Measurements from ENCODE around the gene RPP30. TPM values are rescaled to one million over a fixed set of nuclear protein-coding genes. Genes with fewer than 3 reads are reported as not detected.

Gene RPP30
- total RNA-seq, 1 donor from 2014 or later = 85.5 TPM

GRCh38 chr10:90917238-90917967 lies 45.6 kb downstream of the RPP30 start:
- Histone ChIP-seq H3K9me3 (ENCODE audit: low read depth) (no peaks in the 10 kb centered on the region), H2AFZ (replicated peaks) (no peak overlapping the region), H4K20me1 (ENCODE audit: low read depth) (no peaks in the 10 kb centered on the region), H3K27me3 (no peaks in the 10 kb centered on the region), H3K4me1 (peaks cover 12% of the 10 kb centered on the region), H3K9ac (no peak overlapping the region), H3K27ac (no peak overlapping the region), H3F3A (ENCODE audit: low read depth) (no peaks in the 10 kb centered on the region), H3K79me2 (ENCODE audit: low read depth) (no peaks in the 10 kb centered on the region), H3K36me3 (no peaks in the 10 kb centered on the region), H3K4me2 (no peak overlapping the region), H3K4me3 (no peak overlapping the region)
- Mint-ChIP-seq H3K36me3 (no peaks in the 10 kb centered on the region), H3K4me3 (no peak overlapping the region), H3K27ac (no peak overlapping the region), H3K4me1 (peaks cover 10% of the 10 kb centered on the region), H3K27me3 (ENCODE audit: insufficient read depth, low read depth) (no peaks in the 10 kb centered on the region), H3K9me3 (no peaks in the 10 kb centered on the region)
- TF ChIP-seq CTCF (IDR thresholded peaks at IDR 0.05) = no peak
- TF ChIP-seq EZH2 (IDR thresholded peaks at IDR 0.05) = no peak
- no peak for TF ChIP-seq EZH2phosphoT487 (IDR thresholded peaks at IDR 0.05)
- no peak for DNase-seq (ENCODE audit: low spot score)

GRCh38 chr10:90917968-90918318 lies 46.2 kb downstream of the RPP30 start:
- no peaks in the 10 kb centered on the region for H3K36me3 Mint-ChIP-seq
- Histone ChIP-seq H3K79me2 (ENCODE audit: low read depth) (no peaks in the 10 kb centered on the region), H3K36me3 (no peaks in the 10 kb centered on the region), H3K27ac (no peak overlapping the region), H2AFZ (replicated peaks) (no peak overlapping the region), H3F3A (ENCODE audit: low read depth) (peaks cover 4% of the 10 kb centered on the region), H3K9ac (no peak overlapping the region), H3K4me1 (peaks cover 14% of the 10 kb centered on the region), H4K20me1 (ENCODE audit: low read depth) (no peaks in the 10 kb centered on the region), H3K4me3 (no peak overlapping the region), H3K27me3 (no peaks in the 10 kb centered on the region), H3K4me2 (no peak overlapping the region), H3K9me3 (ENCODE audit: low read depth) (no peaks in the 10 kb centered on the region)
- no peak overlapping the region for H3K4me3 Mint-ChIP-seq
- no peaks in the 10 kb centered on the region for H3K27me3 Mint-ChIP-seq (ENCODE audit: insufficient read depth, low read depth)
- H3K4me1 Mint-ChIP-seq = peaks cover 9% of the 10 kb centered on the region
- TF ChIP-seq EZH2phosphoT487 (IDR thresholded peaks at IDR 0.05) (no peak), EZH2 (IDR thresholded peaks at IDR 0.05) (no peak), CTCF (IDR thresholded peaks at IDR 0.05) (no peak)
- no peak overlapping the region for H3K27ac Mint-ChIP-seq
- DNase-seq (ENCODE audit: low spot score) = no peak
- H3K9me3 Mint-ChIP-seq = no peaks in the 10 kb centered on the region

- Histone ChIP-seq H3K4me3 (no peak overlapping the region), H4K20me1 (ENCODE audit: low read depth) (no peaks in the 10 kb centered on the region), H3F3A (ENCODE audit: low read depth) (peaks cover 14% of the 10 kb centered on the region), H3K4me2 (no peak overlapping the region), H3K36me3 (no peaks in the 10 kb centered on the region), H3K4me1 (peaks cover 21% of the 10 kb centered on the region), H3K27ac (no peak overlapping the region), H2AFZ (replicated peaks) (no peak overlapping the region), H3K27me3 (no peaks in the 10 kb centered on the region), H3K9ac (no peak overlapping the region), H3K79me2 (ENCODE audit: low read depth) (no peaks in the 10 kb centered on the region), H3K9me3 (ENCODE audit: low read depth) (no peaks in the 10 kb centered on the region)
- no peak for DNase-seq (ENCODE audit: low spot score)
- no peak for TF ChIP-seq EZH2phosphoT487 (IDR thresholded peaks at IDR 0.05)
- no peak for TF ChIP-seq CTCF (IDR thresholded peaks at IDR 0.05)
- no peak for TF ChIP-seq EZH2 (IDR thresholded peaks at IDR 0.05)
- Mint-ChIP-seq H3K27me3 (ENCODE audit: insufficient read depth, low read depth) (no peaks in the 10 kb centered on the region), H3K36me3 (no peaks in the 10 kb centered on the region), H3K4me1 (peaks cover 9% of the 10 kb centered on the region), H3K9me3 (no peaks in the 10 kb centered on the region), H3K4me3 (no peak overlapping the region), H3K27ac (peak overlapping the region; percentile 70)
Measured at GRCh38 chr10:90919683-90920574, 48.2 kb downstream of the RPP30 start.
